ENCODE data around the gene YAP1. TPM values are rescaled to one million over a fixed set of nuclear protein-coding genes. Genes with fewer than 3 reads are reported as not detected.
A peak's percentile ranks its signal among the peaks of the same experiment; 100 is the strongest.

The YAP1 gene
- total and polyA plus RNA-seq, 2 of the 4 experiments (the other 2 are of a cell fraction), result 121 to 251 TPM

DNA sequence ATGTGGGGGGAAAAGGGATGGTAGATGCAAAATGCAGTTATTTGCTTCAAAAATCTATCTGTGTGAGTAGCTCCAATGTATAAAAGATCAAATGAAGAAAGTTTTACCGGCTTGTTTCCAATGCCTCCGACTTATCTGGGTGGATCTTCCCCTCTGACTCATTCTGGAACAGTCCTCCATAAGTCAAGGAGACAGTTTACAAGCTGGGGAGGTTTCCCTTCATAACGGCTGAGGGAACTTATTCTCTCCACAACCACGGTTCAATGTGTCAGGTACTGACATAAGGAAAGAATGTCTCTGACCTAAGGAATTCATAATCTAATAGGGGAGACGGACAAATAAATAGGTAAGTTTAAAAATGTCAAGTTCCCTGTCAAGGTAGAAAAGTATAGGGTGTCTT, 157.4 kb downstream of the YAP1 start:
- peak overlapping the region; percentile 21; the same call in 1 of the 2 replicates for H4K91ac ChIP-seq (ENCODE audit: insufficient read depth, low read depth, low read length)
- H2AFZ ChIP-seq (replicated peaks; ENCODE audit: low read length, poor library complexity), result peak overlapping the region; percentile 93
- H4K8ac ChIP-seq (ENCODE audit: low read depth in 2 of 2, low read length in 2 of 2), result peak overlapping the region; percentile 6 to 76; a peak in 1 of 4 replicates
- H2AK9ac ChIP-seq (replicated peaks; ENCODE audit: low read depth, low read length, poor library complexity), result no peak overlapping the region
- no peak overlapping the region for H2BK20ac ChIP-seq (ENCODE audit: low read depth, low read length)
- 0 out of 2 replicates have a peak overlapping the region, but pooled peaks have one; percentile 15 for H2BK120ac ChIP-seq (ENCODE audit: low read depth, low read length)
- no peaks in the 10 kb centered on the region; the same call in 1 of the 2 replicates for H3K9me1 ChIP-seq (ENCODE audit: insufficient read depth, low read length)
- no peak overlapping the region for H3K18ac ChIP-seq (ENCODE audit: low read depth, low read length)
- peak overlapping the region; percentile 44; the same call in 1 of the 2 replicates for H3K4me3 ChIP-seq (ENCODE audit: insufficient read depth, low read depth, low read length)
- peak; percentile 81 for DNase-seq
- no peaks in the 10 kb centered on the region; a peak in 1 of 4 replicates for H3K79me1 ChIP-seq (ENCODE audit: low read depth in 1 of 2, low read length in 2 of 2)
- POLR2A ChIA-PET (ENCODE audit: unreplicated experiment), result no interaction called here
- peak overlapping the region; percentile 86 for H3K4me2 ChIP-seq (ENCODE audit: low read depth, low read length)
- H3K4me1 ChIP-seq (ENCODE audit: control insufficient read depth, insufficient read depth, low read length), result peaks cover 8% of the 10 kb centered on the region
- intact Hi-C loops (cut with micrococcal nuclease), result no loop called here
- dilution Hi-C loops (cut with HindIII; ENCODE audit: low sequenced_read_pairs, unreplicated experiment), result no loop called here
- no peaks in the 10 kb centered on the region for H3K9me3 ChIP-seq (ENCODE audit: control insufficient read depth, insufficient read depth, low read length)
- no peak overlapping the region for H3K23ac ChIP-seq (ENCODE audit: low read depth, low read length)
- peak overlapping the region; percentile 70; the same call in 1 of the 2 replicates for H3K4ac ChIP-seq (ENCODE audit: low read depth, low read length)
- BruUV-seq (replicated peaks), result no TSS peak
- no peaks in the 10 kb centered on the region for H3K27me3 ChIP-seq (ENCODE audit: control insufficient read depth, insufficient read depth, low read length)
- no peak overlapping the region for H3K27ac ChIP-seq (ENCODE audit: insufficient read depth, low read length)
- H2AK5ac ChIP-seq (ENCODE audit: low read depth, low read length), result 0 out of 2 replicates have a peak overlapping the region, but pooled peaks have one; percentile 18
- TF ChIP-seq FOS (IDR thresholded peaks at IDR 0.05; ENCODE audit: low read depth, low read length), result peak; percentile 61; the same call in 1 of the 2 replicates
- TF ChIP-seq, protein P1, sequence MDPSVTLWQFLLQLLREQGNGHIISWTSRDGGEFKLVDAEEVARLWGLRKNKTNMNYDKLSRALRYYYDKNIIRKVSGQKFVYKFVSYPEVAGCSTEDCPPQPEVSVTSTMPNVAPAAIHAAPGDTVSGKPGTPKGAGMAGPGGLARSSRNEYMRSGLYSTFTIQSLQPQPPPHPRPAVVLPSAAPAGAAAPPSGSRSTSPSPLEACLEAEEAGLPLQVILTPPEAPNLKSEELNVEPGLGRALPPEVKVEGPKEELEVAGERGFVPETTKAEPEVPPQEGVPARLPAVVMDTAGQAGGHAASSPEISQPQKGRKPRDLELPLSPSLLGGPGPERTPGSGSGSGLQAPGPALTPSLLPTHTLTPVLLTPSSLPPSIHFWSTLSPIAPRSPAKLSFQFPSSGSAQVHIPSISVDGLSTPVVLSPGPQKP (IDR thresholded peaks at IDR 0.05; ENCODE audit: borderline replicate concordance, low read depth, low read length), result no peak
- no peaks in the 10 kb centered on the region for H3K36me3 ChIP-seq (ENCODE audit: control insufficient read depth, insufficient read depth, low read length)
- no peak overlapping the region for H3K56ac ChIP-seq (ENCODE audit: extremely low read depth, insufficient read depth, low read length)
- peak; percentile 61 for ATAC-seq (ENCODE audit: low read depth)
- H3K14ac ChIP-seq (replicated peaks; ENCODE audit: low read depth, low read length), result 0 out of 2 replicates have a peak overlapping the region, but pooled peaks have one; percentile 12
- in situ Hi-C loops (cut with MboI; ENCODE audit: low sequenced_read_pairs), result no loop called here
- H4K20me1 ChIP-seq (ENCODE audit: insufficient read depth, low read length), result no peaks in the 10 kb centered on the region
- H2BK5ac ChIP-seq (ENCODE audit: low read depth, low read length, poor library complexity, severe bottlenecking), result no peak overlapping the region
- peak overlapping the region; percentile 48; the same call in 1 of the 3 replicates for H2BK15ac ChIP-seq (ENCODE audit: low read depth, low read length)
- H3K9ac ChIP-seq (ENCODE audit: low read depth, low read length), result no peak overlapping the region
- no peak overlapping the region for H4K5ac ChIP-seq (ENCODE audit: low read depth, low read length)
- no CpG with 5 or more reads among the region's 5 CpGs for WGBS, 2 experiments (ENCODE audit: extremely low coverage in 2 of 2, insufficient read length in 1 of 2)
- CTCF ChIA-PET, result interaction anchor here (1.0 to 2.1 kb wide), 2 partner anchors 8 to 12 kb away, joined by 3 to 9 read pairs; no protein-coding TSS in a partner anchor
